HG02970 (cell line): Measurements from ENCODE around the gene MAST3.

ENCODE experiments used
- ATAC-seq: cut with Tn5 transposase; IDR thresholded peaks from one replicate; pipeline ENCODE4 v1.9.1; 2021; ENCODE audit warnings: mild to moderate bottlenecking, moderate library complexity, moderate number of reproducible peaks; ENCODE audit not compliant: unreplicated experiment, low FRiP score

Gene MAST3

GRCh38 chr19:18097217-18097992 is at the start of gene MAST3:
MAST3 (plus strand) TSS chr19:18097778; CDS start chr19:18097793, 15 bp downstream.
- peak; percentile 51 for ATAC-seq

GRCh38 chr19:18049385-18049784 is 48.2 kb upstream of the MAST3 start:
- ATAC-seq: no peak

GRCh38 chr19:18051887-18052286 is 45.7 kb upstream of the MAST3 start:
- ATAC-seq: no peak

GRCh38 chr19:18053576-18054219 is 43.9 kb upstream of the MAST3 start:
- ATAC-seq: no peak

GRCh38 chr19:18055967-18056366 is 41.6 kb upstream of the MAST3 start:
- ATAC-seq: no peak

GRCh38 chr19:18057557-18057956 is 40.0 kb upstream of the MAST3 start:
- ATAC-seq: no peak

- no peak for ATAC-seq
Observed at GRCh38 chr19:18058208-18059009, 39.2 kb upstream of the MAST3 start.

GRCh38 chr19:18059297-18059696 is 38.3 kb upstream of the MAST3 start:
- no peak for ATAC-seq

GRCh38 chr19:18059902-18060301 is 37.7 kb upstream of the MAST3 start:
- ATAC-seq: no peak

GRCh38 chr19:18060472-18060871 is 37.1 kb upstream of the MAST3 start:
- ATAC-seq: no peak

- no peak for ATAC-seq
Observed at GRCh38 chr19:18062028-18062427, 35.5 kb upstream of the MAST3 start.

- no peak for ATAC-seq
Observed at GRCh38 chr19:18063463-18063862, 34.1 kb upstream of the MAST3 start.

- ATAC-seq: no peak
Observed at GRCh38 chr19:18065173-18065495, 32.4 kb upstream of the MAST3 start.

- no peak for ATAC-seq
Observed at GRCh38 chr19:18068395-18068794, 29.2 kb upstream of the MAST3 start.

GRCh38 chr19:18069383-18069782 is 28.2 kb upstream of the MAST3 start:
- ATAC-seq: no peak

GRCh38 chr19:18070181-18070580 is 27.4 kb upstream of the MAST3 start:
- ATAC-seq: no peak

GRCh38 chr19:18072335-18072734 is 25.2 kb upstream of the MAST3 start:
- ATAC-seq: no peak

- ATAC-seq: no peak
Observed at GRCh38 chr19:18073197-18073596, 24.4 kb upstream of the MAST3 start.

GRCh38 chr19:18074192-18074591 is 23.4 kb upstream of the MAST3 start:
- no peak for ATAC-seq

GRCh38 chr19:18083929-18084684 is 13.5 kb upstream of the MAST3 start:
- ATAC-seq: no peak
